A549 (cell line): ENCODE measurements around the gene PCDH1. TPM values are rescaled to one million over a fixed set of nuclear protein-coding genes. Genes with fewer than 3 reads are reported as not detected.

ENCODE experiments used
- ATAC-seq, 2 experiments: fragments of 200-7000 bp in 1 of 2; fragments of >200 bp in 1 of 2; cut with Nextera tagmentation in 1 of 2; cut with Tn5 transposase in 1 of 2; 3 replicates each; pipeline versions ENCODE4 v1.8.0 to v1.9.1; 2018 to 2020; ENCODE audit warnings: mild to moderate bottlenecking in 1 of 2, moderate library complexity in 1 of 2
- CTCF ChIA-PET: fragments of 300-600 bp; sonication (Branson Sonifier 250); formaldehyde crosslinking; extraction: SDS; loops from one replicate; lab custom pipeline; 2021; ENCODE audit warnings: antibody characterized with exemption, inconsistent platforms; lab: Yijun Ruan, JAX
- POLR2A ChIA-PET: fragments of 350-600 bp; formaldehyde crosslinking; extraction: SDS; loops from one replicate; lab custom pipeline; 2021; ENCODE audit warnings: antibody characterized with exemption, inconsistent platforms; lab: Yijun Ruan, JAX
- DNase-seq, 2 experiments: peaks; one replicate each; pipeline versions ENCODE4 v3.0.0 to v3.0.0-alpha.2; 2011 to 2016; ENCODE audit warnings: low read depth in 1 of 2, low spot score in 1 of 2
- FAIRE-seq: peaks from 2 replicates; lab custom pipeline; 2011; peaks lifted over from hg19 to GRCh38; lab: Jason Lieb, UNC
- H3K27ac ChIP-seq, 2 experiments: fragments of >200 bp; sonication (Bioruptor Twin); formaldehyde crosslinking; 3 replicates each; pipeline ENCODE4 v1.5.1; 2016 to 2017
- H3K4me1 ChIP-seq: fragments of >200 bp; sonication (Bioruptor Twin); formaldehyde crosslinking; 3 replicates; pipeline ENCODE4 v1.6.1; 2016
- H3K4me2 ChIP-seq: fragments of >200 bp; sonication (Bioruptor Twin); formaldehyde crosslinking; 3 replicates; pipeline ENCODE4 v1.6.1; 2016
- H3K4me3 ChIP-seq: fragments of >200 bp; sonication (Bioruptor Twin); formaldehyde crosslinking; 3 replicates; pipeline ENCODE4 v1.5.1; 2016
- H3K9me3 ChIP-seq: fragments of >200 bp; sonication (Bioruptor Twin); formaldehyde crosslinking; 3 replicates; pipeline ENCODE4 v1.6.1; 2016
- CBX8 ChIP-seq: fragments of 200-600 bp; sonication (generic); IDR thresholded peaks from 2 replicates; pipeline ENCODE4 v1.6.1; 2016
- CEBPB ChIP-seq, 2 experiments: fragments of >200 bp in 1 of 2; sonication (Bioruptor Twin) in 1 of 2; formaldehyde crosslinking in 1 of 2; IDR thresholded peaks; 2 replicates each; pipeline ENCODE4 v1.6.1; 2012 to 2016
- EHF ChIP-seq: fragments of 250-450 bp; sonication (Bioruptor Pico); IDR thresholded peaks from 2 replicates; pipeline ENCODE4 v1.5.0; 2020; ENCODE audit warnings: mild to moderate bottlenecking
- ELK1 ChIP-seq: fragments of 150-350 bp; IDR thresholded peaks from 2 replicates; pipeline ENCODE4 v1.6.1; 2014; ENCODE audit warnings: low read depth, mild to moderate bottlenecking, low read length
- FOSL2 ChIP-seq, 2 experiments: fragments of 450-650 bp in 1 of 2; fragments of >200 bp in 1 of 2; sonication (Bioruptor Twin) in 1 of 2; formaldehyde crosslinking; IDR thresholded peaks; 2 replicates each; pipeline versions ENCODE4 v1.5.0 to v1.6.1; 2016 to 2020; ENCODE audit warnings: mild to moderate bottlenecking in 1 of 2, moderate library complexity in 1 of 2
- FOXS1 ChIP-seq: fragments of 250-450 bp; sonication (Bioruptor Pico); IDR thresholded peaks from 2 replicates; pipeline ENCODE4 v1.5.0; 2020; ENCODE audit warnings: mild to moderate bottlenecking, moderate library complexity
- HOXB13 ChIP-seq: fragments of 250-450 bp; sonication (Bioruptor Pico); IDR thresholded peaks from 2 replicates; pipeline ENCODE4 v1.5.0; 2020; ENCODE audit warnings: low read depth, mild to moderate bottlenecking, moderate library complexity
- MAFK ChIP-seq: fragments of 450-650 bp; IDR thresholded peaks from 2 replicates; pipeline ENCODE4 v1.6.1; 2014; ENCODE audit not compliant: partially characterized antibody
- MAX ChIP-seq: IDR thresholded peaks from 2 replicates; pipeline ENCODE4 v1.6.1; 2012
- NPAS2 ChIP-seq: fragments of 250-450 bp; sonication (Bioruptor Pico); IDR thresholded peaks from 2 replicates; pipeline ENCODE4 v1.8.0; 2022; ENCODE audit warnings: mild to moderate bottlenecking, moderate library complexity, borderline replicate concordance
- POLR2AphosphoS2 ChIP-seq: conservative IDR thresholded peaks from 2 replicates; pipeline ENCODE4 v1.6.1; 2012; ENCODE audit warnings: low read length, improper control_type of control experiment, inconsistent platforms
- RARB ChIP-seq: fragments of 250-450 bp; sonication (Bioruptor Pico); IDR thresholded peaks from 2 replicates; pipeline ENCODE4 v1.8.0; 2021; ENCODE audit warnings: mild to moderate bottlenecking, moderate library complexity
- RCOR1 ChIP-seq: fragments of 150-350 bp; IDR thresholded peaks from 2 replicates; pipeline ENCODE4 v1.6.1; 2014; ENCODE audit warnings: antibody characterized with exemption, low read length, low read depth
- REST ChIP-seq: fragments of 200-600 bp; sonication (generic); IDR thresholded peaks from 2 replicates; pipeline ENCODE4 v1.6.1; 2016; ENCODE audit warnings: antibody characterized with exemption, mild to moderate bottlenecking, moderate library complexity
- RFX5 ChIP-seq: fragments of 450-650 bp; IDR thresholded peaks from 2 replicates; pipeline ENCODE4 v1.7.1; 2014; ENCODE audit warnings: antibody characterized with exemption, mild to moderate bottlenecking, moderate library complexity
- SREBF2 ChIP-seq: fragments of 450-650 bp; IDR thresholded peaks from 2 replicates; pipeline ENCODE4 v1.6.1; 2014; ENCODE audit warnings: mild to moderate bottlenecking, moderate library complexity
- TP53 ChIP-seq: fragments of 250-450 bp; sonication (Bioruptor Pico); IDR thresholded peaks from 2 replicates; pipeline ENCODE4 v1.5.0; 2021; ENCODE audit warnings: mild to moderate bottlenecking, moderate library complexity
- ZNF302 ChIP-seq: fragments of 250-450 bp; sonication (Bioruptor Pico); IDR thresholded peaks from 2 replicates; pipeline ENCODE4 v1.9.0; 2021; ENCODE audit warnings: inconsistent platforms, mild to moderate bottlenecking, moderate library complexity
- WGBS: methylation state at CpG from one replicate; pipeline ENCODE4 v1.1.6; 2017; ENCODE audit errors: missing lambda C conversion rate; 5-methylcytosine and 5-hydroxymethylcytosine counted together
- polyA plus RNA-seq, 4 experiments: library from polyadenylated mRNA; depleted of rRNA in 3 of 4; stranded (reverse); fragments of >200 nt; fragmentation: RNase III in 1 of 4; extraction: RNeasy Plus Mini Kit Qiagen cat#74134 plus additional on column Dnase treatment in 1 of 4; gene quantifications; 2 replicates in 3 of 4; 3 replicates in 1 of 4; pipeline ENCODE4 v1.2.3, GENCODE V29; 2011 to 2017

The PCDH1 gene
- polyA plus RNA-seq, 2 of the 4 experiments (the other 2 are of a cell fraction), result 0.41 to 2.9 TPM

- ChIA-PET POLR2A (interaction anchor here (4.0 kb wide), 1 partner anchor 10 kb away, joined by 18 read pairs; the partner anchor contains the start of gene DELE1), CTCF (interaction anchor here (1.0 to 3.5 kb wide), 5 partner anchors 8 to 221 kb away, joined by 4 to 13 read pairs (median 5); no protein-coding TSS in a partner anchor)
- no peaks in the 10 kb centered on the region for H3K9me3 ChIP-seq
- 79% methylated on average over 16 of the region's 16 CpGs for WGBS
- no peak for TF ChIP-seq CBX8
- TF ChIP-seq ZNF302, result no peak
- no peak for TF ChIP-seq RCOR1
- TF ChIP-seq NPAS2 (CRISPR knock-in tag), result no peak
- TF ChIP-seq FOXS1, result no peak
- TF ChIP-seq EHF (CRISPR knock-in tag), result no peak
- no peak for TF ChIP-seq ELK1
- TF ChIP-seq RFX5, result no peak
- no peak for TF ChIP-seq HOXB13 (CRISPR knock-in tag)
- TF ChIP-seq FOSL2 (IDR thresholded peaks at IDR 0.05), result no peak
- no peak for TF ChIP-seq FOSL2 (CRISPR knock-in tag; IDR thresholded peaks at IDR 0.05)
- no peak for TF ChIP-seq SREBF2
- TF ChIP-seq MAX, result no peak
- no peak for TF ChIP-seq POLR2AphosphoS2
- TF ChIP-seq CEBPB (IDR thresholded peaks at IDR 0.05), result no peak
- no peak for TF ChIP-seq MAFK
- DNase-seq (no peak), FAIRE-seq (no peak), ATAC-seq (no peak)
- H3K4me3 ChIP-seq, result no peak overlapping the region
- H3K27ac ChIP-seq, result no peak overlapping the region
- no peaks in the 10 kb centered on the region for H3K4me1 ChIP-seq
- H3K4me2 ChIP-seq, result no peak overlapping the region
These were observed 35.5 kb upstream of the PCDH1 start for GRCh38 chr5:141913560-141914198.

- FAIRE-seq, result no peak
- WGBS, result 8% methylated on average over 2 of the region's 2 CpGs
- H3K27ac ChIP-seq, result no peak overlapping the region
These were observed 32.1 kb upstream of the PCDH1 start for GRCh38 chr5:141910271-141910673.

More at GRCh38 chr5:141910271-141910673, 32.1 kb upstream of the PCDH1 start:
- ChIA-PET POLR2A (interaction anchor here (2.5 kb wide), 1 partner anchor 14 kb away, joined by 8 read pairs; the partner anchor contains the start of gene DELE1), CTCF (interaction anchor here (0.6 to 4.7 kb wide), 3 partner anchors 31 to 585 kb away, joined by 3 to 18 read pairs (median 10); partner anchors contain the start of gene PCDH1)
- DNase-seq (peak in 1 of 2 experiments; percentile 18), ATAC-seq (peak; percentile 47 to 61; a peak in 5 of 6 replicates)
- peak; percentile 1 for TF ChIP-seq MAFK
- TF ChIP-seq TP53 (CRISPR knock-in tag), result no peak
- TF ChIP-seq REST, result no peak
- no peak for TF ChIP-seq CEBPB (IDR thresholded peaks at IDR 0.05)
- TF ChIP-seq RARB, result no peak
- H3K4me1 ChIP-seq, result no peaks in the 10 kb centered on the region
- H3K9me3 ChIP-seq, result peaks cover 2% of the 10 kb centered on the region; the same call in 1 of the 3 replicates
- H3K4me3 ChIP-seq, result no peak overlapping the region
- no peak overlapping the region for H3K4me2 ChIP-seq
